ENCODE measurements around the gene BPIFB2. TPM values are rescaled to one million over a fixed set of nuclear protein-coding genes. Genes with fewer than 3 reads are reported as not detected.

Gene BPIFB2
- total RNA-seq, 1 donor from 2014 or later, result not detected

GRCh38 chr20:33005908-33006775, 1.4 kb upstream of the BPIFB2 start:
- no peak for DNase-seq (ENCODE audit: low spot score)

DNA sequence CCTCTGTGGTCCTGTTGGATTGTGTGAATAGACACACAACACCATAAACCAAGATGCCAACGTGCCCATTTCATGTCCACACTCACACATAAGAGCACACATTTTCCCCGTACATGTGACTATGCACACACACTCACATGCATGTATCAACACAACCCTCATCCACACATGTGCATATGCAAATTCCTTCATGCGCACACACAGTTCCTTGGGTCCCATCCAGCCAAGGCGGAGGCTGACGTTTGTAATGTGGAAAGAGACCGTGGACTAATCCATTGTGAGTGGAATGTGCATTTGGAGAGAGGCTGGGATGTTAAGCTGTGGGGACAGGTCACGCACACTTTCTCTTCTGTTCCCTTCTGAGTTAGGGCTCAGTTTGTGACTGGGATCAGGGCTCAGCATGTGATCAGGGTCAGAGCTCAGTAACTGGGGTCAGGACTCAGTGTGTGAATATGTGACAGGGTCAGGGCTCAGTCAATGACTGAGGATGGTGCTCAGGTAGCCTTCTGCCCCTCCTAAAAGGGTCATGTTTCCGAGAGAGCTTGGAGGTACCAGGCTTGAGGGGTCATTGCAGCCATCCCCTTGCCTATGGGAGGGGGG, 628 bp upstream of the BPIFB2 start:
- DNase-seq (ENCODE audit: low spot score), result no peak

DNA sequence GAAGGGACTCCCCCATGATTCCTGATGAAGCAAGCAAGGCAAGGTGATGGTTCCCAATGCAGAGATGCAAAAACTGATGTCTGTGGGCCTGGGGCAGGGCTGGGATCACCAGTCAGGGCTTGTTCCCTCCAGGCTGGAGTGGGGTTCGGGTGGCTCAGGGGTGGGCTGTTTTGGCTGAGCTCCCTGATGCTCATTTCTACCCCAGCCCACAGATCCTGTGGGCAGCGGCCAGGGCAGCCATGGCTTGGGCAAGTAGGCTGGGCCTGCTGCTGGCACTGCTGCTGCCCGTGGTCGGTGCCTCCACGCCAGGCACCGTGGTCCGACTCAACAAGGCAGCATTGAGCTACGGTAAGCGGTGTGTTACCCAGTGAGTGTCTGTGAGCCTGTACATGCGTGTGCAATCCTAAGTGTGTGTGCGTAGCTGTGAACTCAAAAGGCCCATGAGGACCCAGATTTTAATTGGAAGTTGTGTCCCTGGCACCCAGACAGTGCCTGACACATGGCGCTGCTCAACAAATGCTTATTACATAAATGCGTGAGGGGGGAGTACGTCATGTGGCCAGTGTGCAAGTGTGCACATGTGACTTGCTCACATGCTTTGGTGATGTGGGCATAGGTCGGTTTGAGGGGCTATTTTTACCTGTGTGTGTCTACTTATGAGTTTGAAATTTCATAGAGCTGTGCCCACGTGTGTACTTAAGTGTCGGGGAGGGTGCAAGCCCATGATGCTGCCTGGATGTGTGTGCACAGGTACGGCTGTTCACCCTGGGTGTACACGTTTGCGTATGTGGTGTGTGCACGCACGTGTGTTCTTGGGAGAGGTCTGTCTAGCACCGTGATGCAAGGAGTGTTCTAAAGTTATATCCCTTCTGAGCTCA, 1.1 kb downstream of the BPIFB2 start:
- DNase-seq (ENCODE audit: low spot score), result no peak

DNA sequence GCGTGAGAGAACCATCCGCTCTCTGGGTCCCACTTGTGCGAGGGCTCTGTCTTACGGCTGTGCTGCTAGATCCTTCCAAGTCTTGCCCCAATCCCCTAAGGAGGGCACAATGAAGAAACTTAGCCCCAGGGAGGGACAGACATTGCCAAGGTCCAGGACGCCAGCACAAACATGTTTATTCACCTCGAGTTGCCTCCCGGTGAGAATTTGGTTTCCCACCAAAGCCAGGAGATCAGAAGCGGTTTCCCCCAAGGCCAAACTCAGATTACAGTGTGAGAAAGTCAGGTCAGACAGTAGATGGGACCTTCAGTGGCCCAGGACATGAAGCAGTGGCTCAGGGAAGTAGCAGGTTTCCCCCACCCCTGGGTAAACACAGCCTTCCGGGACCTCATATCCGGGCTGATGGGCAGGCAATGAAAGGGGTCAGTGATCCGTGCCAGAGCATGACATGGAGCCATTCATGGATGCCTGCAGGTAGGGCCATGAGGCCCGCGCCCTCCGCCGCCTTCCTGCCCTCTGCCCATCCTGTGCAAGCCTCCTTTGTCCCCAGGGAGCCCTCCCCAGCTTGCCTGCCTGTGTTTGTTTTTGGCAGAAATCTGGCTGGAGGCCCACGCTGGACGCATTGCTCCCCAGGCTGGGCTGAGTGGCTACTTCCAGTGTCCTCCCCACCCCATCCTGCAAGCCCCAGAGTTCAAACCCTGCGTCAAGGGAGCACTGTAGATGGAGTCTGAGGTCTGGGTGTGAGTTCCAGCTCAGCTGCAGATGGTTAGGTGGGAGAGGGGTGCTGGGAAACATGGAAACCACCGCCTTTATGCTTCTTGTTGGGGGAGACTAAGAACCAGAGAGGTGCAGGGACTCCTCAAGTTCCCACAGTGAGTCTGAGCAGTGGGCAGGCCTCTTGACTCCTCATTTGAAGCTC, 2.0 kb downstream of the BPIFB2 start:
- DNase-seq (ENCODE audit: low spot score), result no peak

DNA sequence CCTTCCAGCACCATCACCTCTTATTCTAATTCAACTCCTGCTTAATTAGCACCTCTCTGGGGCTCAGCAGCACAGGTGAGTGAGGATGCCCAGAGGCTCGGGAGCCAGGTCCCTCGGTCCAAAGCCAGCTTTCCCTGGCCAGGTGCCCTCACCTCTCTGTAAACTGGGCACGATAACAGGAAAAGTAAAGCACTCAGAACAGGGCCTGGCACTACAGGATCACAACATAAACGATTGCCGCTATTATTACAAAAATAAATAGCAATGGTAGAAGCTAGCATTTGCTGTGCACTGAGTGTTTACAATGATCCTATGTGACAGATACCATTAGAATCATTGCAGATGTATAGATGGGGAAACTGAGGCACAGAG, 2.6 kb downstream of the BPIFB2 start:
- DNase-seq (ENCODE audit: low spot score), result no peak

- DNase-seq (ENCODE audit: low spot score), result no peak
These were observed 3.4 kb downstream of the BPIFB2 start for GRCh38 chr20:33010674-33011449.

DNA sequence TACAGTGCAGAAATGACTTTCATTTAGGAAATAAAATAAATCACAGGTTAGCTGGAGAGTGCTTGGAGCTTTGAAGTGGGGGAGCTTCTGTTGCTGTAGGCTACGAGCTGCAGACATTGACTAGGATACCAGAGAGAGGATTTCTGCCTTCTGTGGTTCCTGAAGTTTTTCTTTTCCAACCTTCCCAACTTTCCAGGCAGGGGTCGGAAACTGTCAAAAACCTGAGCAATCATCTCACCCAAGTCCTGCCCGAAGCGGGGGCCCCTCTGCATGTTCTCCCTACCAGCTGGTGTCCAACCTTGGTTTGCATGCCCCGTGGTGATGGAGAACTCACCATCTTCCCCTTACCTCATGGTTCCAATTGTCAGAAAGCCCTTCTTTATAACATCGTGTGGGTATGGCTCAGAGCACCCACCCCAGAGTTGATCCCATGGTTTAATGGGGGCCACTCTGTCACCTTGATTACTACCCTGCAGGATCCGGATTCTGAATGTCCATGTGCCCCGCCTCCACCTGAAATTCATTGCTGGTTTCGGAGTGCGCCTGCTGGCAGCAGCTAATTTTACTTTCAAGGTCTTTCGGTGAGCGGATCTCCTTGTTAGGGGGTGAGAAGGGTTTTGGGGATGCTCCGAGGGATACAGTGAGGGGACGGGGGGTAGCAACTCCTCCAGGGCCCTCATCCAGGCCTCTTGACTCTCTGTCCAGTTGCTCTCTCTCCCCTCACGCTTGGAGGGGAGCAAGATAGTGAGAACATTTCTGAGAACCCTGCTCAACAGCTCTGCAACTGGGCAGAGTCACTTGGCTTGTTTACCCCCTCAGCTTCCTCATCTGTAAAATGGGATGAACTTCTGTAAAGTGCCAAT, 5.1 kb downstream of the BPIFB2 start:
- DNase-seq (ENCODE audit: low spot score), result no peak

DNA sequence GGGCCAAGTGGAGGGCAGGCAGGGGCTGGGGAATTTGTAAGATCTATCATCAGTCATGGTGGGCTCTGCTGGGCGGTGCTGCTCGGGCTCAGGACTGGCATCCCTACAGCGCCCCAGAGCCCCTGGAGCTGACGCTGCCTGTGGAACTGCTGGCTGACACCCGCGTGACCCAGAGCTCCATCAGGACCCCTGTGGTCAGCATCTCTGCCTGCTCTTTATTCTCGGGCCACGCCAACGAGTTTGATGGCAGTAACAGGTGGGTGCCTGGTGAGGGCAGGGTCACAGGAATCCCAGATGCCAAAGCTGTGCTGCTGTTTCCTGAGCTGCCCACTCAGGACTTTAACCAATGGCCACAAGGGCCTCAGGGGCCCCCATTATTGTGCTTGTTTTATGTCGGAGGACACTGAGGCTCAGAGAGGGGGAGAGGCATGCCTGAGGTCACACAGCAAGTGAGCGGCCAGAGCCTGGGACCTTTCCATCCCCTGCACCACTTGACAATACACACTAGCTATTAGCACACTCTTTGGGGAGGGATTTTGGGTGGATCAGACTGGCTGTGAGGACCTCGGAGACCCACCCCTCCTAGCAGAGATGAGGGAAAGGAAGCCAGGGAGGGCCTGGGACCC, 6.3 kb downstream of the BPIFB2 start:
- no peak for DNase-seq (ENCODE audit: low spot score)

DNA sequence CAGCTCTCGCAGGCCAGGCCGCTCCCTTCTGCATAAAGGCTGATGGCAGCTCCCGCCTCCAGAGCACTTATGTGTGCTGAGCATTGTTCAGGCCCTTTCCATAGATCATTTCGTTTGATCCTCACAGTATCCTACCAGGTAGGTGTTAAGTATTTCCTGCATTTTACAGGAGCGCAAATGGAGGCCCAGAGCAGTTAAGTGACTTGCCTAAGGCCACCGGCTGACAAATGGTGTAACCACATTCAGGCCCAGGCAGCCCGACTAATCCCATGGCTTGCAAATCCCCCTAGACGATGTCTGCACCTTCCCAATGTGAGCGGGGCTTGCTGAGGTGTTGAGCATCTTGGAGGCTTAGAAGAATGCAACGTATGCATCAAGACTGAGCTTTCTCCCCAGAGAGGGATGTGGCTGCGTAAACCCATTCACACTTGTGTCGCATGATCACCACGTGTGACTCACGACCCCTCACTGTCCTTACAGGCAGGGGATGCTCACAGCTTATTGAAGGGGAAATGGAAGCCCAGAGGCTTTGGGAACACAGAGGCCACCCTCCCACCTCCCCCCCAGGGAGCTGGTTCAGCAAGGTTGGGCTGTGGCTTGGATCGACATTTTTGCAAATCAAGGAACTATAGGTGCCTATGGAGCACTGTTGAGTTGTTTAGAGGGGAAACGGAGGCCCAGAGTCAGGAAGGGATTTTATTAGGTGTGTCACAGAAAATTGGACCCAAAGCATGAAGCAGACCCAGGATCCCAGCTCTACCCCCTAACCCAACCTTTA, 7.0 kb downstream of the BPIFB2 start:
- no peak for DNase-seq (ENCODE audit: low spot score)

GRCh38 chr20:33015114-33015484, 7.6 kb downstream of the BPIFB2 start:
- DNase-seq (ENCODE audit: low spot score), result no peak

- DNase-seq (ENCODE audit: low spot score), result no peak
These were observed 8.4 kb downstream of the BPIFB2 start for GRCh38 chr20:33015700-33016580.

GRCh38 chr20:33016581-33017109, 9.1 kb downstream of the BPIFB2 start:
- no peak for DNase-seq (ENCODE audit: low spot score)

- no peak for DNase-seq (ENCODE audit: low spot score)
These were observed 10.0 kb downstream of the BPIFB2 start for GRCh38 chr20:33017542-33017941.

GRCh38 chr20:33018169-33018931, 10.8 kb downstream of the BPIFB2 start:
- no peak for DNase-seq (ENCODE audit: low spot score)

- DNase-seq (ENCODE audit: low spot score), result no peak
These were observed 12.2 kb downstream of the BPIFB2 start for GRCh38 chr20:33019465-33020277.
